D341Med (cell line): Measurements from ENCODE around the gene AGBL4.

ENCODE experiments used
- DNase-seq: peaks from one replicate; pipeline ENCODE4 v3.0.0; 2012; ENCODE audit warnings: low spot score

The AGBL4 gene

GRCh38 chr1:48718705-48719104, 1305.0 kb downstream of the AGBL4 start:
- DNase-seq: no peak

GRCh38 chr1:48718116-48718630, 1305.6 kb downstream of the AGBL4 start:
- DNase-seq: no peak

GRCh38 chr1:48717082-48717481, 1306.7 kb downstream of the AGBL4 start:
- DNase-seq: no peak

- no peak for DNase-seq
These were observed 1307.8 kb downstream of the AGBL4 start for GRCh38 chr1:48715921-48716320.

- no peak for DNase-seq
These were observed 1312.8 kb downstream of the AGBL4 start for GRCh38 chr1:48710915-48711314.

- DNase-seq: no peak
These were observed 1313.4 kb downstream of the AGBL4 start for GRCh38 chr1:48710318-48710717.

GRCh38 chr1:48704736-48705135, 1319.0 kb downstream of the AGBL4 start:
- DNase-seq: no peak

- DNase-seq: no peak
These were observed 1322.3 kb downstream of the AGBL4 start for GRCh38 chr1:48701445-48701844.

GRCh38 chr1:48697066-48697707, 1326.6 kb downstream of the AGBL4 start:
- peak; percentile 64 for DNase-seq

GRCh38 chr1:48695161-48695560, 1328.6 kb downstream of the AGBL4 start:
- DNase-seq: no peak

- DNase-seq: no peak
These were observed 1330.0 kb downstream of the AGBL4 start for GRCh38 chr1:48693674-48694320.

- no peak for DNase-seq
These were observed 1330.6 kb downstream of the AGBL4 start for GRCh38 chr1:48693180-48693579.

GRCh38 chr1:48692235-48692634, 1331.5 kb downstream of the AGBL4 start:
- DNase-seq: no peak

- no peak for DNase-seq
These were observed 1332.2 kb downstream of the AGBL4 start for GRCh38 chr1:48691429-48692001.

- DNase-seq: no peak
These were observed 1335.5 kb downstream of the AGBL4 start for GRCh38 chr1:48688102-48688760.

GRCh38 chr1:48687282-48688045, 1336.3 kb downstream of the AGBL4 start:
- DNase-seq: no peak

GRCh38 chr1:48686159-48686558, 1337.6 kb downstream of the AGBL4 start:
- no peak for DNase-seq

- no peak for DNase-seq
These were observed 1339.4 kb downstream of the AGBL4 start for GRCh38 chr1:48684381-48684780.

- no peak for DNase-seq
These were observed 1339.9 kb downstream of the AGBL4 start for GRCh38 chr1:48683839-48684238.

- no peak for DNase-seq
These were observed 1342.1 kb downstream of the AGBL4 start for GRCh38 chr1:48681476-48682305.

GRCh38 chr1:48680411-48681035, 1343.2 kb downstream of the AGBL4 start:
- DNase-seq: no peak
